GM12864 (cell line): ENCODE measurements around the gene CCDC83.
A peak's percentile ranks its signal among the peaks of the same experiment; 100 is the strongest.

Experiments
- DNase-seq: peaks from one replicate; pipeline ENCODE4 v3.0.0-alpha.2; 2011; ENCODE audit warnings: low read depth
- H3K4me3 ChIP-seq: 2 replicates; pipeline ENCODE4 v1.5.1; 2011; ENCODE audit warnings: mild to moderate bottlenecking, low read depth, low read length, control low read depth
- CTCF ChIP-seq: IDR thresholded peaks from 2 replicates; pipeline ENCODE4 v1.5.1; 2011; ENCODE audit warnings: low read depth, mild to moderate bottlenecking, moderate library complexity, low read length, control low read depth, inconsistent platforms; ENCODE audit errors: missing control alignments

The CCDC83 gene

GRCh38 chr11:85810871-85811611, 44.1 kb upstream of the CCDC83 start, which contains the start of gene SYTL2:
Gene SYTL2, minus strand, starts transcription at chr11:85811141. Its CDS starts 53,416 bp downstream, at chr11:85757725.
- no peak for DNase-seq
- no peak for TF ChIP-seq CTCF
- H3K4me3 ChIP-seq, result peak within 1 kb of the TSS; percentile 46

- TF ChIP-seq CTCF, result no peak
- no peak for DNase-seq
- no peak overlapping the region for H3K4me3 ChIP-seq
Measured at GRCh38 chr11:85811624-85812023, 43.6 kb upstream of the CCDC83 start.

- H3K4me3 ChIP-seq, result no peak overlapping the region
- TF ChIP-seq CTCF, result no peak
- no peak for DNase-seq
Measured at GRCh38 chr11:85813721-85814120, 41.5 kb upstream of the CCDC83 start.

GRCh38 chr11:85815186-85815931, 39.8 kb upstream of the CCDC83 start:
- H3K4me3 ChIP-seq, result no peak overlapping the region
- no peak for DNase-seq
- no peak for TF ChIP-seq CTCF

GRCh38 chr11:85819441-85819840, 35.7 kb upstream of the CCDC83 start:
- TF ChIP-seq CTCF, result no peak
- no peak for DNase-seq

GRCh38 chr11:85821636-85822035, 33.5 kb upstream of the CCDC83 start:
- H3K4me3 ChIP-seq, result no peak overlapping the region
- no peak for DNase-seq

More at GRCh38 chr11:85819441-85819840, 35.7 kb upstream of the CCDC83 start:
- H3K4me3 ChIP-seq, result no peak overlapping the region

More at GRCh38 chr11:85821636-85822035, 33.5 kb upstream of the CCDC83 start:
- TF ChIP-seq CTCF, result no peak
